ENCODE data around the gene CNNM2.

DNA sequence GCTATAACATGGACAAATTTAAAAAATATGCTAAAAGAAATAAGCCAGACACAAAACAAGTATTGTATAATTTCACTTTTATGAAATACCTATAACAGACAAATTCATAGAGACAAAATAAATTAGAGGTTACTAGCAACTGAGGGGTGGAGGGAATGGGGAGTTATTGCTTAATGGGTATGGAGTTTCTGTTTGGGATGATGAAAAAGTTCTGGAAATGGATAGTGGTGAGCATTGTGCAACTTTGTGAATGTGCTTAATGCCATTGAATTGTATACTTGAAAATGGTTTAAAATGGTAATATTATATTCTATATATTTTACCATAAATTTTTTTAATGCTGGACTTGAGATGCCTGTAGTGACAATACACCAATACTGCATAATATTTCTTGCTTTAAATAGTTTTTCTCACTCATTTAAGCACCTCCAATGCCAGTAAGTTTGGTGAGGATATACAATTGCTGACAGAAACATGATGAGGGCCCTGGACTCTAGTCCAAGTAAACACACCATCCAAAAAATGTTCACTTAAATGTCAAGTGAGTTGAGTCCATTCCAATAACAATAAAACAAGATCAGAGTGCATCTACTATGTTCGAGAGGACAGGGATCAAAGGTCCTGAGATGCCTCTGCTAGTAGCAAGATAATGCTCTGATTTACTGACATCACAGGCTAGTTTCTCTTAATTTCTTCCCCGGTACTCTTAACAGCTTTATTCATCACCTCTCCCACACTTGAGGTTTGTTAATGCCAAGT lies 203.1 kb downstream of the CNNM2 start:
- TF ChIP-seq, protein P1, sequence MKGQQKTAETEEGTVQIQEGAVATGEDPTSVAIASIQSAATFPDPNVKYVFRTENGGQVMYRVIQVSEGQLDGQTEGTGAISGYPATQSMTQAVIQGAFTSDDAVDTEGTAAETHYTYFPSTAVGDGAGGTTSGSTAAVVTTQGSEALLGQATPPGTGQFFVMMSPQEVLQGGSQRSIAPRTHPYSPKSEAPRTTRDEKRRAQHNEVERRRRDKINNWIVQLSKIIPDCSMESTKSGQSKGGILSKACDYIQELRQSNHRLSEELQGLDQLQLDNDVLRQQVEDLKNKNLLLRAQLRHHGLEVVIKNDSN (CRISPR knock-in tag; IDR thresholded peaks at IDR 0.05): no peak
- no peak for TF ChIP-seq ZNF121 (CRISPR knock-in tag; IDR thresholded peaks at IDR 0.05)
- TF ChIP-seq, protein P2, sequence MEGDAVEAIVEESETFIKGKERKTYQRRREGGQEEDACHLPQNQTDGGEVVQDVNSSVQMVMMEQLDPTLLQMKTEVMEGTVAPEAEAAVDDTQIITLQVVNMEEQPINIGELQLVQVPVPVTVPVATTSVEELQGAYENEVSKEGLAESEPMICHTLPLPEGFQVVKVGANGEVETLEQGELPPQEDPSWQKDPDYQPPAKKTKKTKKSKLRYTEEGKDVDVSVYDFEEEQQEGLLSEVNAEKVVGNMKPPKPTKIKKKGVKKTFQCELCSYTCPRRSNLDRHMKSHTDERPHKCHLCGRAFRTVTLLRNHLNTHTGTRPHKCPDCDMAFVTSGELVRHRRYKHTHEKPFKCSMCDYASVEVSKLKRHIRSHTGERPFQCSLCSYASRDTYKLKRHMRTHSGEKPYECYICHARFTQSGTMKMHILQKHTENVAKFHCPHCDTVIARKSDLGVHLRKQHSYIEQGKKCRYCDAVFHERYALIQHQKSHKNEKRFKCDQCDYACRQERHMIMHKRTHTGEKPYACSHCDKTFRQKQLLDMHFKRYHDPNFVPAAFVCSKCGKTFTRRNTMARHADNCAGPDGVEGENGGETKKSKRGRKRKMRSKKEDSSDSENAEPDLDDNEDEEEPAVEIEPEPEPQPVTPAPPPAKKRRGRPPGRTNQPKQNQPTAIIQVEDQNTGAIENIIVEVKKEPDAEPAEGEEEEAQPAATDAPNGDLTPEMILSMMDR (IDR thresholded peaks at IDR 0.05): no peak
- TF ChIP-seq FOXK1 (CRISPR knock-in tag; IDR thresholded peaks at IDR 0.05): no peak
- TF ChIP-seq, protein P3, sequence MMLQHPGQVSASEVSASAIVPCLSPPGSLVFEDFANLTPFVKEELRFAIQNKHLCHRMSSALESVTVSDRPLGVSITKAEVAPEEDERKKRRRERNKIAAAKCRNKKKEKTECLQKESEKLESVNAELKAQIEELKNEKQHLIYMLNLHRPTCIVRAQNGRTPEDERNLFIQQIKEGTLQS (CRISPR knock-in tag; conservative IDR thresholded peaks at IDR 0.05): no peak
- TF ChIP-seq SMAD3 (CRISPR knock-in tag; IDR thresholded peaks at IDR 0.05; ENCODE audit: borderline replicate concordance): no peak
- TF ChIP-seq ESRRA (CRISPR knock-in tag; IDR thresholded peaks at IDR 0.05; ENCODE audit: borderline replicate concordance): no peak
- no peak for TF ChIP-seq TP53 (CRISPR knock-in tag; IDR thresholded peaks at IDR 0.05)
- no peak for TF ChIP-seq SP1 (CRISPR knock-in tag; conservative IDR thresholded peaks at IDR 0.05)

All from WTC11 (cell line).